ENCODE measurements around the gene CTRL. TPM values are rescaled to one million over a fixed set of nuclear protein-coding genes. Genes with fewer than 3 reads are reported as not detected.
A peak's percentile ranks its signal among the peaks of the same experiment; 100 is the strongest.

The CTRL gene
- total RNA-seq, 6 experiments from 2014 or later, result 0.12 to 0.49 (median 0.44) TPM; not detected in 3

- intact Hi-C loops (cut with DNase I), result loop anchor here (5.0 to 10.0 kb wide), 3 partner anchors 41 to 103 kb away; partner anchors contain the start of gene NRN1L (in 1 of the 2)
- H3K4me3 ChIP-seq, result no peak overlapping the region
- H3K4me1 ChIP-seq, result no peaks in the 10 kb centered on the region
- H3K36me3 ChIP-seq, result peaks cover 0 to 3% (median 0%) of the 10 kb centered on the region in 4 donors
- no peak for TF ChIP-seq POLR2A (IDR thresholded peaks at IDR 0.05)
- no peak overlapping the region for H3K27ac ChIP-seq
- DNase-seq (no peak), ATAC-seq (peak in 1 of 4 donors; percentile 5)
- no CpG with 5 or more reads among the region's 7 CpGs for WGBS (ENCODE audit: insufficient coverage, low coverage, low lambda C conversion rate, missing lambda C conversion rate)
- no peaks in the 10 kb centered on the region for H3K9me3 ChIP-seq
- no peaks in the 10 kb centered on the region for H3K27me3 ChIP-seq
Measured at GRCh38 chr16:67928147-67928546, 3.5 kb downstream of the CTRL start.

GRCh38 chr16:67927131-67927941 lies 4.3 kb downstream of the CTRL start:
- ATAC-seq (no peak), DNase-seq (no peak)
- intact Hi-C loops (cut with DNase I), result loop anchor here (5.0 to 10.0 kb wide), 3 partner anchors 40 to 103 kb away; partner anchors contain the start of gene NRN1L (in 1 of the 2)
- Histone ChIP-seq H3K27me3 (no peaks in the 10 kb centered on the region), H3K9me3 (no peaks in the 10 kb centered on the region), H3K4me3 (no peak overlapping the region), H3K27ac (no peak overlapping the region), H3K4me1 (no peaks in the 10 kb centered on the region), H3K36me3 (peaks cover 0 to 3% (median 0%) of the 10 kb centered on the region in 4 donors)
- WGBS (ENCODE audit: insufficient coverage, low coverage, low lambda C conversion rate, missing lambda C conversion rate), result 88% methylated on average over 13 of the region's 22 CpGs
- TF ChIP-seq CTCF (IDR thresholded peaks at IDR 0.05), result no peak
- TF ChIP-seq POLR2A (IDR thresholded peaks at IDR 0.05), result no peak

- intact Hi-C loops (cut with DNase I), result loop anchor here (5.0 to 10.0 kb wide), 3 partner anchors 39 to 101 kb away; partner anchors contain the start of gene NRN1L (in 1 of the 2)
- TF ChIP-seq CTCF (IDR thresholded peaks at IDR 0.05) (no peak), POLR2A (IDR thresholded peaks at IDR 0.05) (no peak)
- H3K36me3 ChIP-seq, result peaks cover 0 to 3% (median 0%) of the 10 kb centered on the region in 4 donors
- ATAC-seq, result no peak
- 53% methylated on average over 3 of the region's 13 CpGs for WGBS (ENCODE audit: insufficient coverage, low coverage, low lambda C conversion rate, missing lambda C conversion rate)
- H3K4me3 ChIP-seq, result no peak overlapping the region
- no peaks in the 10 kb centered on the region for H3K4me1 ChIP-seq
- no peak for DNase-seq
- no peaks in the 10 kb centered on the region for H3K27me3 ChIP-seq
- no peak overlapping the region for H3K27ac ChIP-seq
- no peaks in the 10 kb centered on the region for H3K9me3 ChIP-seq
Measured at GRCh38 chr16:67926181-67926750, 5.4 kb downstream of the CTRL start.

GRCh38 chr16:67924140-67924906 lies 7.3 kb downstream of the CTRL start:
- no peaks in the 10 kb centered on the region for H3K4me1 ChIP-seq

More at GRCh38 chr16:67924140-67924906, 7.3 kb downstream of the CTRL start:
- DNase-seq, result no peak
- H3K36me3 ChIP-seq, result peaks cover 0 to 3% (median 0%) of the 10 kb centered on the region in 4 donors
- intact Hi-C loops (cut with DNase I), result loop anchor here in 1 of 2 donors (10.0 kb wide), 1 partner anchor 100 kb away; no protein-coding TSS in a partner anchor
- no peak overlapping the region for H3K4me3 ChIP-seq
- H3K9me3 ChIP-seq, result no peaks in the 10 kb centered on the region
- TF ChIP-seq CTCF (IDR thresholded peaks at IDR 0.05) (no peak), POLR2A (IDR thresholded peaks at IDR 0.05) (no peak)
- ATAC-seq, result peak in 1 of 4 donors; percentile 18
- H3K27me3 ChIP-seq, result no peaks in the 10 kb centered on the region
- H3K27ac ChIP-seq, result no peak overlapping the region
- no CpG with 5 or more reads among the region's 10 CpGs for WGBS (ENCODE audit: insufficient coverage, low coverage, low lambda C conversion rate, missing lambda C conversion rate)
